ENCODE measurements around the gene ZCCHC14.

DNA sequence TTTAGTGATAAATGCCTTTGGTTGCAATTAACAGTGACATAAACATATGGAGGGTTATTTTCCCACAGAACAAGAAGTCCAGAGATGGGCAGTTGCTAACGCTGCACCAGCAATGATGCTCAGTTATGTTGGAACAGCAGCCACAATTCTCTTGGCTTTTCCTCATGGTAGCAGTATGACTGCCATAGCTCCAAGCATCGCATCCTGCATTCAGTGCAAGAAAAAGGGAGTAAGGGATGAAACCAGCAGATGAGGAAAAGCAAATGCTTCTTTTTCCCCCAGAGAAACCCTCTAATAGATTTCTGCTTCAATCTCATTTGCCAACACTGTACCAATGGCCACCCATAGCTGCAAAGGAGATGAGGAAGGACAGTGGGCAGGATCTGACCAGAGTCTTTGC lies 13.0 kb upstream of the ZCCHC14 start:
- TF ChIP-seq CTCF (IDR thresholded peaks at IDR 0.05), result no peak
- TF ChIP-seq POLR2AphosphoS5 (IDR thresholded peaks at IDR 0.05), result no peak
- no peak for TF ChIP-seq POLR2A (IDR thresholded peaks at IDR 0.05)
- no peak for TF ChIP-seq EP300 (IDR thresholded peaks at IDR 0.05)
